ENCODE data around the gene CHRNA9.

DNA sequence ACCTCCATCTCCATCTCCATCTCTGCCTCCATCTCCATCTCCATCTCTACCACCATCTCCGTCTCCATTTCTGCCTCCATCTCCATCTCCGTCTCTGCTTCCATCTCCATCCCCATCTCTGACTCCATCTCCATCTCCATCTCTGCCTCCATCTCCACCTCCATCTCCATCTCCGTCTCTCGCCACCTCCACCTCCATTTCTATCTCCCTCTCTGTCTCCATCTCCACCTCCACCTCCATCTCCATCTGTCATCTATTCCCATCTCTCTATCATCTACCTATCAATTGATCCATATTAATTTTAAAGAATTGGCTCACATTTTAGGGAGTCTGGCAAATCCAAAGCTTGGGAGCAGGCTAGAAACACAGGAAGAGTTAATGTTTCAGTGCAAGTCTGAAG is 39.6 kb upstream of the CHRNA9 start:
- TF ChIP-seq, protein P1, sequence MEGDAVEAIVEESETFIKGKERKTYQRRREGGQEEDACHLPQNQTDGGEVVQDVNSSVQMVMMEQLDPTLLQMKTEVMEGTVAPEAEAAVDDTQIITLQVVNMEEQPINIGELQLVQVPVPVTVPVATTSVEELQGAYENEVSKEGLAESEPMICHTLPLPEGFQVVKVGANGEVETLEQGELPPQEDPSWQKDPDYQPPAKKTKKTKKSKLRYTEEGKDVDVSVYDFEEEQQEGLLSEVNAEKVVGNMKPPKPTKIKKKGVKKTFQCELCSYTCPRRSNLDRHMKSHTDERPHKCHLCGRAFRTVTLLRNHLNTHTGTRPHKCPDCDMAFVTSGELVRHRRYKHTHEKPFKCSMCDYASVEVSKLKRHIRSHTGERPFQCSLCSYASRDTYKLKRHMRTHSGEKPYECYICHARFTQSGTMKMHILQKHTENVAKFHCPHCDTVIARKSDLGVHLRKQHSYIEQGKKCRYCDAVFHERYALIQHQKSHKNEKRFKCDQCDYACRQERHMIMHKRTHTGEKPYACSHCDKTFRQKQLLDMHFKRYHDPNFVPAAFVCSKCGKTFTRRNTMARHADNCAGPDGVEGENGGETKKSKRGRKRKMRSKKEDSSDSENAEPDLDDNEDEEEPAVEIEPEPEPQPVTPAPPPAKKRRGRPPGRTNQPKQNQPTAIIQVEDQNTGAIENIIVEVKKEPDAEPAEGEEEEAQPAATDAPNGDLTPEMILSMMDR (IDR thresholded peaks at IDR 0.05): no peak
- no peak for TF ChIP-seq POLR2A (IDR thresholded peaks at IDR 0.05)

Measured in vagina (tissue), 2 donors.